ENCODE results near the gene TMEM132C. TPM values are rescaled to one million over a fixed set of nuclear protein-coding genes. Genes with fewer than 3 reads are reported as not detected.

TMEM132C gene
- total RNA-seq, 1 donor from 2014 or later = 3.9 TPM

DNA sequence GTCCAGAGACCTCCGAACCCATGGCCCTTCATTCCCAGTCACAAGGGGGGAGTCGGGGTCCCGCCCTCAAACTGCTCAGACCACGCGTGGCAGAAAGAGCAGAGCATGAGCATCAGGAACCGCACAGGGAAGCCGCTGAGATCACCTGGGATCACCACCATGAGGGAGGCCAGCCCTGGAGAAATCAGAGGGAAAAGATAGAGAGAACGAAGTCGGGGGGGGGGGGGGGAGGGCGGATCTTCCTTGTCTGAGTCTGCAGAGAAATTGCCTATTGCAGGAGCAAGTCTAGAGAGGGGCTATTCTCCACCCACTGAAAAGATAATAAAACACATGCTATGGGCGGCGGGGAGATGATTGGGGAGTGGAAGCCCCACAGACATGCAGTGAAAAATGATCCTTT, 884 bp upstream of the TMEM132C start:
- peak overlapping the region; percentile 81 for H3K27ac Mint-ChIP-seq
- Histone ChIP-seq H2AFZ (replicated peaks) (no peak overlapping the region), H3K9ac (no peak overlapping the region), H4K20me1 (ENCODE audit: low read depth) (peaks cover 18% of the 10 kb centered on the region), H3K4me2 (peak overlapping the region; percentile 89), H3K4me3 (peak overlapping the region; percentile 49), H3K36me3 (no peaks in the 10 kb centered on the region), H3F3A (ENCODE audit: low read depth) (peaks cover 12% of the 10 kb centered on the region), H3K4me1 (peaks cover 19% of the 10 kb centered on the region), H3K27me3 (peaks cover 89% of the 10 kb centered on the region), H3K27ac (no peak overlapping the region), H3K79me2 (ENCODE audit: low read depth) (no peaks in the 10 kb centered on the region), H3K9me3 (ENCODE audit: low read depth) (peaks cover 9% of the 10 kb centered on the region)
- H3K36me3 Mint-ChIP-seq = peaks cover 6% of the 10 kb centered on the region
- no peak for DNase-seq (ENCODE audit: low spot score)
- peaks cover 16% of the 10 kb centered on the region for H3K9me3 Mint-ChIP-seq
- peak overlapping the region; percentile 95 for H3K4me3 Mint-ChIP-seq
- TF ChIP-seq EZH2phosphoT487 (IDR thresholded peaks at IDR 0.05) (no peak), EZH2 (IDR thresholded peaks at IDR 0.05) (peak; percentile 36)
- H3K4me1 Mint-ChIP-seq = peaks cover 43% of the 10 kb centered on the region
- H3K27me3 Mint-ChIP-seq (ENCODE audit: insufficient read depth, low read depth) = peaks cover 28% of the 10 kb centered on the region

DNA sequence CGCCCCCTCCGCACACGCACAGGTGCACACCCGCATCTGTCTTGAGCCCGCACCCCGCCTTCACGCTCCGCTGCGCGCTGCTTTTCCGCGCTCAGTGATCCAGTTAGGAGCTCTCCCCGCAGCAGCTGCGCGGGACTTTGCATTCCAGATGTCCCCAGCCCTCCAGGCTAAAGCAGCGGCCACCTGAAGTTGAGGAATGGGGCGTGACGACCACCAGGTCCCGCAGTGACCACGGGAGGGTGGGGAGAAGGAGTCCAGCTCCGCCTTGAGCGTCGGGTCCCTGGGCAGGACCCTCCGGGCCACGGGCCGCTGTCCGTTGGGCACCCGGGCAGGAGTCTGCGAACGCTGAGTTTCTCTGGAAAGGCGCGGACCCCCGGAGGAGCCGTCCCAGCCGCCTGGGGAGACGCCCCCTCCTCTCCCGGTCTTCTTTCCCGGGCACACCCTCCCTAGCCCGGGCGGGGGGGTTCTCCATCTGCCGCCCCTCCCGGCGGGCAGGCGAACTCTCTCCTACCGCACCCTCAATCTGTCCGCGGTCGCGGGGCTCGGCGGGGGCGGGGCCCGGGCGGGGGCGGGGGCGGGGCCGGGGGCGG, 334 bp upstream of the TMEM132C start:
- peaks cover 18% of the 10 kb centered on the region for H4K20me1 ChIP-seq (ENCODE audit: low read depth)
- peaks cover 9% of the 10 kb centered on the region for H3K9me3 ChIP-seq (ENCODE audit: low read depth)
- no peaks in the 10 kb centered on the region for H3K79me2 ChIP-seq (ENCODE audit: low read depth)
- Mint-ChIP-seq H3K4me3 (peak overlapping the region; percentile 95), H3K27me3 (ENCODE audit: insufficient read depth, low read depth) (peaks cover 28% of the 10 kb centered on the region), H3K27ac (peak overlapping the region; percentile 81), H3K9me3 (peaks cover 20% of the 10 kb centered on the region), H3K36me3 (peaks cover 10% of the 10 kb centered on the region), H3K4me1 (peaks cover 44% of the 10 kb centered on the region)
- DNase-seq (ENCODE audit: low spot score) = peak; percentile 79
- no peaks in the 10 kb centered on the region for H3K36me3 ChIP-seq
- peak overlapping the region; percentile 89 for H3K4me2 ChIP-seq
- H3K4me3 ChIP-seq = peak overlapping the region; percentile 49
- peaks cover 95% of the 10 kb centered on the region for H3K27me3 ChIP-seq
- H3F3A ChIP-seq (ENCODE audit: low read depth) = peaks cover 12% of the 10 kb centered on the region
- TF ChIP-seq EZH2phosphoT487 (IDR thresholded peaks at IDR 0.05) (peak; percentile 35), EZH2 (IDR thresholded peaks at IDR 0.05) (peak; percentile 62)
- TF ChIP-seq, protein P1, sequence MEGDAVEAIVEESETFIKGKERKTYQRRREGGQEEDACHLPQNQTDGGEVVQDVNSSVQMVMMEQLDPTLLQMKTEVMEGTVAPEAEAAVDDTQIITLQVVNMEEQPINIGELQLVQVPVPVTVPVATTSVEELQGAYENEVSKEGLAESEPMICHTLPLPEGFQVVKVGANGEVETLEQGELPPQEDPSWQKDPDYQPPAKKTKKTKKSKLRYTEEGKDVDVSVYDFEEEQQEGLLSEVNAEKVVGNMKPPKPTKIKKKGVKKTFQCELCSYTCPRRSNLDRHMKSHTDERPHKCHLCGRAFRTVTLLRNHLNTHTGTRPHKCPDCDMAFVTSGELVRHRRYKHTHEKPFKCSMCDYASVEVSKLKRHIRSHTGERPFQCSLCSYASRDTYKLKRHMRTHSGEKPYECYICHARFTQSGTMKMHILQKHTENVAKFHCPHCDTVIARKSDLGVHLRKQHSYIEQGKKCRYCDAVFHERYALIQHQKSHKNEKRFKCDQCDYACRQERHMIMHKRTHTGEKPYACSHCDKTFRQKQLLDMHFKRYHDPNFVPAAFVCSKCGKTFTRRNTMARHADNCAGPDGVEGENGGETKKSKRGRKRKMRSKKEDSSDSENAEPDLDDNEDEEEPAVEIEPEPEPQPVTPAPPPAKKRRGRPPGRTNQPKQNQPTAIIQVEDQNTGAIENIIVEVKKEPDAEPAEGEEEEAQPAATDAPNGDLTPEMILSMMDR (IDR thresholded peaks at IDR 0.05) = no peak
- no peak overlapping the region for H3K9ac ChIP-seq
- no peak overlapping the region for H3K27ac ChIP-seq
- H2AFZ ChIP-seq (replicated peaks) = peak overlapping the region; percentile 63
- H3K4me1 ChIP-seq = peaks cover 23% of the 10 kb centered on the region

- peaks cover 31% of the 10 kb centered on the region for H3K9me3 Mint-ChIP-seq
- H3K4me1 ChIP-seq = peaks cover 25% of the 10 kb centered on the region
Measured at GRCh38 chr12:128267651-128268378, 845 bp downstream of the TMEM132C start.

More at GRCh38 chr12:128267651-128268378, 845 bp downstream of the TMEM132C start:
- Histone ChIP-seq H3K27me3 (peaks cover 97% of the 10 kb centered on the region), H3K27ac (no peak overlapping the region), H3K4me2 (peak overlapping the region; percentile 89), H4K20me1 (ENCODE audit: low read depth) (peaks cover 18% of the 10 kb centered on the region), H3K4me3 (peak overlapping the region; percentile 49), H3K36me3 (no peaks in the 10 kb centered on the region), H3K79me2 (ENCODE audit: low read depth) (no peaks in the 10 kb centered on the region), H3K9ac (no peak overlapping the region), H3K9me3 (ENCODE audit: low read depth) (peaks cover 9% of the 10 kb centered on the region), H3F3A (ENCODE audit: low read depth) (peaks cover 12% of the 10 kb centered on the region), H2AFZ (replicated peaks) (peak overlapping the region; percentile 61)
- peak; percentile 83 for TF ChIP-seq EZH2phosphoT487 (IDR thresholded peaks at IDR 0.05)
- peak; percentile 86 for TF ChIP-seq EZH2 (IDR thresholded peaks at IDR 0.05)
- TF ChIP-seq, protein P1 (IDR thresholded peaks at IDR 0.05) = peak; percentile 32
- Mint-ChIP-seq H3K4me3 (peak overlapping the region; percentile 96), H3K27me3 (ENCODE audit: insufficient read depth, low read depth) (peaks cover 27% of the 10 kb centered on the region), H3K36me3 (peaks cover 20% of the 10 kb centered on the region), H3K27ac (peak overlapping the region; percentile 66), H3K4me1 (peaks cover 44% of the 10 kb centered on the region)
- DNase-seq (ENCODE audit: low spot score) = peak; percentile 57
